ENCODE measurements around the gene FCRLA. TPM values are rescaled to one million over a fixed set of nuclear protein-coding genes. Genes with fewer than 3 reads are reported as not detected.
A peak's percentile ranks its signal among the peaks of the same experiment; 100 is the strongest.

The FCRLA gene
- total RNA-seq, 1 experiment from 2014 or later, result 0.25 TPM

DNA sequence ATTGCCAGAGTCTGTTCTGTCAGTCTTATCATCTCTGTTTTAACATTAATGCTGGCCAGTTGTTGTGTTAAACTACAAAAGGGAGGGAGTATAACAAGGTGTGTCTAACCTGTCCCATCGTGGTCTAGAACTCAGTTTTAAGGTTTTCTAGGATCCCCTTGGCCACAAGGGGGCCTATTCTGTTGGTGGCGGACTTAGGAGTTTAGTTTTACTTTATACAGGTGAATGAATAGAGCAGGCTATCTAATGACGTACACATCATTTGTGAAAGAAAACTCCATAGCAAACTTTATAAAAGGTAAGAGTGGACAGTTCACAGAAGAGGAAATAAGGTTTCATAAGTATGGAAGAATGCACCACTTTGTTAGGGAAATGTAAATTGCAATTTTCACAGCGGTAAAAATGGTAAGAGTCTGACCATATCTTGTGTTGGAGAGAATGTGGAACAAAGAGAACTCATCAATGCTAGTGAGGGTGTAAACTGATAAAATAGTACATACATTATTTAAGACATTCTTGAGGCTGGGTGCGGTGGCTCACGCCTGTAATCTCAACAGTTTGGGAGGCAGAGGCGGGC is 56.6 kb downstream of the FCRLA start:
- peaks cover 26% of the 10 kb centered on the region for H3K79me2 ChIP-seq (ENCODE audit: insufficient read depth, low read length)
- no peaks in the 10 kb centered on the region for H4K20me1 ChIP-seq (ENCODE audit: insufficient read depth)
- DNase-seq (ENCODE audit: low read depth, low spot score) (peak; percentile 75), ATAC-seq (peak; percentile 67)
- H3K9me2 ChIP-seq (ENCODE audit: insufficient read depth), result no peaks in the 10 kb centered on the region
- H3K4me2 ChIP-seq (ENCODE audit: low read length), result peak overlapping the region; percentile 79
- H3K4me1 ChIP-seq (ENCODE audit: control insufficient read depth in 1 of 2, insufficient read depth in 2 of 2, low read length in 2 of 2), result peaks cover 13 to 31% of the 10 kb centered on the region in 2 experiments; a peak in 3 of 4 replicates
- H3K27me3 ChIP-seq (ENCODE audit: insufficient read depth, low read length), result no peaks in the 10 kb centered on the region
- intact Hi-C loops (cut with micrococcal nuclease), result no loop called here
- BruUV-seq (replicated peaks), result no TSS peak
- H2AFZ ChIP-seq (ENCODE audit: low read depth, low read length, poor library complexity, severe bottlenecking), result peak overlapping the region; percentile 72
- no peaks in the 10 kb centered on the region for H3K9me3 ChIP-seq (ENCODE audit: control insufficient read depth in 1 of 2, insufficient read depth in 1 of 2, low read depth in 1 of 2, low read length in 2 of 2)
- ChIA-PET CTCF (interaction anchor here (1.0 to 3.3 kb wide), 2 partner anchors 37 to 274 kb away, joined by 3 to 31 read pairs; no protein-coding TSS in a partner anchor), POLR2A (interaction anchor here (0.6 to 1.2 kb wide), 2 partner anchors 14 to 274 kb away, joined by 3 read pairs; partner anchors contain the start of gene DUSP12), RAD21 (ENCODE audit: low non-redundant PET in 1 of 2, low total read pairs in 2 of 2, uncharacterized antibody in 2 of 2, unreplicated experiment in 2 of 2) (no interaction called here)
- no peak for TF ChIP-seq POLR2AphosphoS5 (IDR thresholded peaks at IDR 0.05; ENCODE audit: low read depth, low read length)
- TF ChIP-seq RAD21 (IDR thresholded peaks at IDR 0.05; ENCODE audit: low read depth), result peak; percentile 63
- no peak for TF ChIP-seq ZNF274 (IDR thresholded peaks at IDR 0.05; ENCODE audit: low read depth, low read length)
- no peak for TF ChIP-seq TCF7L2 (IDR thresholded peaks at IDR 0.05; ENCODE audit: borderline replicate concordance, extremely low read depth, insufficient read depth, insufficient read length)
- no peak for TF ChIP-seq JUND (IDR thresholded peaks at IDR 0.05)
- TF ChIP-seq, protein P1, sequence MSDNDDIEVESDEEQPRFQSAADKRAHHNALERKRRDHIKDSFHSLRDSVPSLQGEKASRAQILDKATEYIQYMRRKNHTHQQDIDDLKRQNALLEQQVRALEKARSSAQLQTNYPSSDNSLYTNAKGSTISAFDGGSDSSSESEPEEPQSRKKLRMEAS (IDR thresholded peaks at IDR 0.05), result peak; percentile 41; the same call in 1 of the 2 replicates
- TF ChIP-seq EGR1 (IDR thresholded peaks at IDR 0.05; ENCODE audit: low read depth), result no peak
- TF ChIP-seq SP1 (IDR thresholded peaks at IDR 0.05; ENCODE audit: low read depth), result no peak
- TF ChIP-seq, protein P2, sequence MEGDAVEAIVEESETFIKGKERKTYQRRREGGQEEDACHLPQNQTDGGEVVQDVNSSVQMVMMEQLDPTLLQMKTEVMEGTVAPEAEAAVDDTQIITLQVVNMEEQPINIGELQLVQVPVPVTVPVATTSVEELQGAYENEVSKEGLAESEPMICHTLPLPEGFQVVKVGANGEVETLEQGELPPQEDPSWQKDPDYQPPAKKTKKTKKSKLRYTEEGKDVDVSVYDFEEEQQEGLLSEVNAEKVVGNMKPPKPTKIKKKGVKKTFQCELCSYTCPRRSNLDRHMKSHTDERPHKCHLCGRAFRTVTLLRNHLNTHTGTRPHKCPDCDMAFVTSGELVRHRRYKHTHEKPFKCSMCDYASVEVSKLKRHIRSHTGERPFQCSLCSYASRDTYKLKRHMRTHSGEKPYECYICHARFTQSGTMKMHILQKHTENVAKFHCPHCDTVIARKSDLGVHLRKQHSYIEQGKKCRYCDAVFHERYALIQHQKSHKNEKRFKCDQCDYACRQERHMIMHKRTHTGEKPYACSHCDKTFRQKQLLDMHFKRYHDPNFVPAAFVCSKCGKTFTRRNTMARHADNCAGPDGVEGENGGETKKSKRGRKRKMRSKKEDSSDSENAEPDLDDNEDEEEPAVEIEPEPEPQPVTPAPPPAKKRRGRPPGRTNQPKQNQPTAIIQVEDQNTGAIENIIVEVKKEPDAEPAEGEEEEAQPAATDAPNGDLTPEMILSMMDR (IDR thresholded peaks at IDR 0.05 in 2 of 3, conservative IDR thresholded peaks at IDR 0.05 in 1 of 3; ENCODE audit: borderline replicate concordance in 1 of 3, insufficient read depth in 1 of 3, low read depth in 2 of 3, low read length in 2 of 3), result peak; percentile 71 to 85 (median 78)
- TF ChIP-seq, protein P3, sequence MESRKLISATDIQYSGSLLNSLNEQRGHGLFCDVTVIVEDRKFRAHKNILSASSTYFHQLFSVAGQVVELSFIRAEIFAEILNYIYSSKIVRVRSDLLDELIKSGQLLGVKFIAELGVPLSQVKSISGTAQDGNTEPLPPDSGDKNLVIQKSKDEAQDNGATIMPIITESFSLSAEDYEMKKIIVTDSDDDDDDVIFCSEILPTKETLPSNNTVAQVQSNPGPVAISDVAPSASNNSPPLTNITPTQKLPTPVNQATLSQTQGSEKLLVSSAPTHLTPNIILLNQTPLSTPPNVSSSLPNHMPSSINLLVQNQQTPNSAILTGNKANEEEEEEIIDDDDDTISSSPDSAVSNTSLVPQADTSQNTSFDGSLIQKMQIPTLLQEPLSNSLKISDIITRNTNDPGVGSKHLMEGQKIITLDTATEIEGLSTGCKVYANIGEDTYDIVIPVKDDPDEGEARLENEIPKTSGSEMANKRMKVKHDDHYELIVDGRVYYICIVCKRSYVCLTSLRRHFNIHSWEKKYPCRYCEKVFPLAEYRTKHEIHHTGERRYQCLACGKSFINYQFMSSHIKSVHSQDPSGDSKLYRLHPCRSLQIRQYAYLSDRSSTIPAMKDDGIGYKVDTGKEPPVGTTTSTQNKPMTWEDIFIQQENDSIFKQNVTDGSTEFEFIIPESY (IDR thresholded peaks at IDR 0.05; ENCODE audit: extremely low read depth, insufficient replicate concordance, low read length), result no peak
- no peak for TF ChIP-seq POLR2A (IDR thresholded peaks at IDR 0.05; ENCODE audit: borderline replicate concordance, extremely low read depth, insufficient read depth, insufficient read length)
- TF ChIP-seq, protein P4, sequence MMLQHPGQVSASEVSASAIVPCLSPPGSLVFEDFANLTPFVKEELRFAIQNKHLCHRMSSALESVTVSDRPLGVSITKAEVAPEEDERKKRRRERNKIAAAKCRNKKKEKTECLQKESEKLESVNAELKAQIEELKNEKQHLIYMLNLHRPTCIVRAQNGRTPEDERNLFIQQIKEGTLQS (IDR thresholded peaks at IDR 0.05), result no peak
- TF ChIP-seq SRF (IDR thresholded peaks at IDR 0.05; ENCODE audit: low read depth), result no peak
- TF ChIP-seq CBX3 (IDR thresholded peaks at IDR 0.05; ENCODE audit: low read depth), result peak; percentile 78; the same call in 1 of the 2 replicates
- peak; percentile 63 for TF ChIP-seq YY1 (IDR thresholded peaks at IDR 0.05; ENCODE audit: extremely low read depth, insufficient replicate concordance, low read depth, low read length)
- no peak overlapping the region for H3K9ac ChIP-seq (ENCODE audit: low read length)
- no peak overlapping the region for H3K27ac ChIP-seq (ENCODE audit: low read depth, low read length)
- H3K36me3 ChIP-seq (ENCODE audit: control insufficient read depth in 1 of 2, insufficient read depth in 2 of 2, low read length in 2 of 2), result peaks cover 0 to 2% of the 10 kb centered on the region in 2 experiments; a peak in 1 of 4 replicates
- peak overlapping the region in 1 of 2 experiments; percentile 24; a peak in 1 of 4 replicates for H3K4me3 ChIP-seq (replicated peaks in 1 of 2; ENCODE audit: low read depth in 1 of 2, low read length in 2 of 2)
